Kidney glomerular epithelial cell (primary cell): ENCODE data around the gene RPP30.
A peak's percentile ranks its signal among the peaks of the same experiment; 100 is the strongest.

ENCODE experiments used
- DNase-seq: peaks from one replicate; lab custom pipeline; 2025; lab: John Stamatoyannopoulos, UW

The RPP30 gene

DNA sequence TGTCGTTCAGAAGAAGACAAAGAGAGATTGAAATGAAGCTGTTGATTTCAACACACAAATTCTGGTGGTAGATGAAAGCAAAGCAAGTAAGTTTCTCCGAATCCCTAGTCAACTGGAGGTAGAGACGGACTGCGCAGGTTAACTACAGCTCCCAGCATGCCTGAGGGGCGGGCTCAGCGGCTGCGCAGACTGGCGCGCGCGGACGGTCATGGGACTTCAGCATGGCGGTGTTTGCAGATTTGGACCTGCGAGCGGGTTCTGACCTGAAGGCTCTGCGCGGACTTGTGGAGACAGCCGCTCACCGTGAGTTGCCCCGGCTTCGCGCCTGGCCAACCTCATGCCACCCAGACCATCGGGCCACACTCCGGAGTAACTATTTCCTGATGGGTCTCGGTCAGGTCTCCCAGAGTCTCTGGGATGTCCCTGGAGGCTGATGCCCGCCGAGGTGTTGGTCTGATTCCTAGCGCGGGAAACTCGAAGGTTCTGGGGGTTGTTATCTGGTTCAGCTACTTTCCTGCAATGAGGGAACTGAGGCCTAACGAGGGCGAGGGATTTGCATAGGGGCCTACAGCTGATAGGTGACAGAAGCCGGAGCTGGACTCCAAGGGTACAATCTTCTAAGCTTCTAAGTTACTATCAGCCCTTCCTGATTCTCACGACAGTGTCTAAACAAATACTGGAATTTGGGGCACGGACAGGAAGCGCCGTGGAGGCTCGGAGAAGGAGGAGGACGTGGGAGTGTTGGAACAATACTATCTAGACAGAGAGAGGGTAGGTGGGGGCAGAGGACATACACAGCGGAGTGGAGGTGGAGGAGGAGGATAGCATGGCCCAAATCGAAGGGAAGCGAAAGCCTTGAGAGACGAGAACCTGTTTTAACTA is at the start of gene RPP30:
RPP30 (plus strand) TSS at position 209 of the 882 bp plus-strand sequence; CDS start at position 222, 13 bp downstream.
- DNase-seq, result peak; percentile 87

DNA sequence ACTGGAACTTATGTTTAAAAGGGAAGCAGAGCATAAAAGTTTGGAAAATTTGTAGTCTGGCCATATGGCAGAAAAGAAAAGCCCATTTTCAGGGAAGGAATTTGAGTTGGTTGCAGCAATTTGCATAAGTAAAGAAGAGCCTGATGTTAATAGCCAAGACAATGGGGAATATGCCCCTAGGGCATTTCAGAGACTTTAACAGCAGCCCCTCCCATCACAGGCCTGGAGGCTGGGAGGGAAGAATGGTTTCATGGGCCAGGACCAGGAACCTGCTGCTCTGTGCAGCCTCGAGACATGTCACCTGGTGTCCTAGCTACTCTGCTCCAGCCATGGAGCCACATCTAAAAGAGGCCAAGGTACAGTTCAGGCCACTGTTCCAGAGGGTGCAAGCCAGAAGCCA is 49.3 kb upstream of the RPP30 start:
- no peak for DNase-seq

DNA sequence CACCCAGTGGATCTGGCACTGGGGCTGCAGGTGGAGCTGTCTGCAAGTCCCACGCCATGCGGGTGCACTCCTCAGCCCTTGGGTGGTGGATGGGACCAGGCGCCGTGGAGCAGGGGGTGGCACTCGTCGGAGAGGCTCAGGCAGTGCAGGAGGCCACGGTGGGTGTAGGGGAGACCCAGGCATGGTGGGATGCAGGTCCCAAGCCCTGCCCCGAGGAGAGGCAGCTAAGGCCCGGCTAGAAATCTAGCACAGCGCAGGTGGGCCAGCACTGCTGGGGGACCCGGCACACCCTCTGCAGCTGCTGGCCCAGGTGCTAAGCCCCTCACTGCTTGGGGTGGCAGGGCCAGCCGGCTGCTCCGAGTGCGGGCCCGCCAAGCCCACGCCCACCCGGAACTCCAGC is 39.7 kb upstream of the RPP30 start:
- no peak for DNase-seq

DNA sequence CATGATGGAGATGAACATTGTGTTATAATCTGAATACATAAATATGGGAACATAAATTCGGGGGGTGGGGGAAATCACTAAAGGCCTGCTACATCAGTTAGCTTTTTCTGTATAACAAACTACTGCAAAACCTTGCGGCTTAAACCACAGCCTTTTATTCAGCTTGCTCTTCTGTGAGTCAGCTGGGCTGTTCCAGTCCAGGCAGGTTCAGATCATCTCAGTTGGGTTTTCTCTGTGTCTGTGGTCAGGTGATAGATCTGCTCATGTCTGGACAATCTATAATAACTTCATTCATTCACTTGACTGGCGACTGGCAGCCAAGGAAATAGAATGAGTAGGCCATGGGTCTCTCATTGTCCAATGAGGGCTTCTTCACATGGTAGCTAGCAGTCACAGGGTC is 37.4 kb upstream of the RPP30 start:
- DNase-seq, result no peak

DNA sequence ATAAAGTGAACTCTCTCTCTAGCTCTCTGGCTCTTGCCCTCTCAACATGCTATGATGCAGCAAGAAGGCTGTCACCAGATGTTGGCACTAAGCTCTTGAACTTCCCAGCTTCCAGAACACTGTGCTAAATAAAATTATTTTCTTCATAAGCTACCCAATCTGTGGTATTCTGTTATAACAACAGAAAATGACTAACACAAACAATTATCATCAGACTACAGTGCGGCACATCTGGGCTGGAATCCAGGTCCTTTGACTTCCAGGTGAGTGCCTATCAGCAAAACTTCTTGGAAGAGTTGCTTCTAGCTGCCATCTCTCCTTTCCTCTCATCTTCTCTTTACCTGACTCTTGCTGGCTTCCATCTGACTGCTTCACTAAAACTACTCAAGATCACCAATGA is 34.3 kb upstream of the RPP30 start:
- no peak for DNase-seq

DNA sequence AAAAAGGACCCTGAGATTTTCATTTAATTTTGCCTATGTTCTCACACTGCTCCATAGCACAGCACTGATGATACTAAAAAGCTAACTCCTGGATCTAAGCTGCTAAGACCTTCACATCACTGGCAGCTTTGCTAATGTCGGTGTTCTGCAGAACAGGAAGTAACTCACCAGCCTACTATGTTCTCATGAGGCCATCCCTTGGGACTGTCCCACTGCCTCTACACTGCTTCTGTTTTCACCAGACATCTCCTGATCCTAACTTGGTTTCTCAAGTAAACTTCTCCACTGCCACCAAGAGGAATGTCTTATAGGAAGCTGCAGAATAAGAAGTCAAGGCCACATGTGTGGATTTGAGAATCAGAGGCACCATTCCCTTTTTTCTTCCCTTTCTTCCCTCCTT is 29.0 kb upstream of the RPP30 start:
- DNase-seq, result no peak

DNA sequence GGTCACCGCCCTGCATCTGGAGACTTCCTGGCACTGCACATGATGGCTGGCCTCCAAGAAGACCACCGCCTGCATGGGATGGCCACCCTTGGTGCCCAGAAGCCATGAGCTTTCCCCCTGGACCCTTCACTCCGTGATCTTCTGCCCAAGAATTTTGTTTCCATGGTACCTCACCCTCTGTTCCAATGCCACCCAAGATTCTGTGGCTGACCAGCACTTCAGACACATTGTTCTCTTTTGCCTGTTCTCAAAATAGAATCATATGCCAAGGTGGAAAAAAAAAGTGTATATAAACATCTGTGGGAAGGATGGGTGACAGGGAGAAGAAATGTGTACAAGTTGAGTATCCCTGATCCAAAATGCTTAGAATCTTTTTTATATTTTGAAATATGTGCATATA is 26.0 kb upstream of the RPP30 start:
- DNase-seq, result no peak

DNA sequence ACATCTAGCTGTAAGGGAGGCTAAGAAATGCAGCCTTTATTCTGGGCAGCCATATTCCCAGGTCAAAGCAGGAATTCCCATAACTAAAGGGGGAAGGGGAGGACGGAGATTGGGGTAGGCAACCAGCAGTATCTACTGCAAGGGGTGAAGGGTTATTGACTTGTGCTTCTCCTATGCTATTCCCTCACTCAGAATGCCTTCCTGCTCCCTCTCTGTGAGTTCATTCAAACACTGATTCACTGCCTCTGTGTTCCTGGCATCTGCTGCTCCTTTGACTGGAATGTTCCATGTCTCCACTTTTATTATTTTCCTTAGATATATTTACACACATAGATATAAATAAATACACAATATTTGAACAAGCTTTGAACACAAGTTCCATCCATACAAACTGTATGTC is 25.0 kb upstream of the RPP30 start:
- DNase-seq, result no peak

DNA sequence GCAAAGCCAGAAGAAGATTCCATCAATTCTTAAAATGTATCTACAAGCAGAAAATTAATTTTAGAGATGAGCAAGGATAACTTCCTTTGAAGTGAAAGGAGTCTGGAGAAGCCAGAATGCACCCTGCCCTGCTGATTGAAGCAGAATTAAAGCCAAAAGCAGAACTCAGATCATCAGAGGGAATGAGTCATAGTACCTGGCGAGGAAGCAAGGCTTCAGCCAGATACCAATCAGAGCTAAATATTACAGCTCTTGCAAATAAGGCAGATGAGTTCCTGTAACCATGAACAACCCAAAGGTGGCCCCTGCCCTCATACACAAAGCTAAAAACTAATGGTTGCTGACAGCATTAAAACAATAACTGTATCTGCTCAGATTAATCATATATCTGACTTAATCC is 24.3 kb upstream of the RPP30 start:
- no peak for DNase-seq

DNA sequence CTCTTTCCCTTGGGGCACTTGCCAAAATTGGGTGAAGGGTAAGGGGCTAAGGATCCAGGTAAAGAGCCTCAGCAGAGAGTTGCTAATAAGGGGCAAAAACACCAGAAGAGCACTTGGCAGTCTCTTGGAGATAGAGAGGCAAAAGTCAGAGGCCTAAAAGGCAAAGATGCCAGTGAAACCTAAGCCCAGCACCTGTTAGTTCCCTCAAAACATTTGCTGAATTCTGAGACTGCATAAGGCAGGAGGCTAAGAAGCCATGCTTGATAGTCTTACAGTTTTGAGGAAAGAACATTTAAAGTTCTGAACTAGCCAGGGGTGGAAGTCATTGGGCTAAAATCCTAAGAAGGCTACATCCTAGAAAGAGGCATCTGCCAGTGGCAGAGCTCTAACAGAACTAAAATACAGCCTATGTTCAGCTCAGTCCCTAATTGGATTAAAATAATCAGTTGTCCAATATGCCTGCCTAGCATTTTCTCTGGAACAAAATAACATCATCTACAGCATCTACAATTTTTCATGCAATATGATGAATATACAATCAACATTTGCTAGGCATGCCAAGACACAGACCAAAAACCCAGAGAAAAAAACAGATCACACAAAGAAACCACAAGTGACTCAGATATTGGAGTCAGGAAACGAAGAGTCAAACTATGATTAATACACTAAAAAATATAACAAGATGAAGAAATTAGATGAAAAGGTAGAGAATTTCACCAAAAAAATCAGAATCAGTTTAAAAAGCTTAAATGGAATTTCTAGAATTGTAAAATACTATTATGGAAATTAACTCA is 21.6 kb upstream of the RPP30 start:
- no peak for DNase-seq

DNA sequence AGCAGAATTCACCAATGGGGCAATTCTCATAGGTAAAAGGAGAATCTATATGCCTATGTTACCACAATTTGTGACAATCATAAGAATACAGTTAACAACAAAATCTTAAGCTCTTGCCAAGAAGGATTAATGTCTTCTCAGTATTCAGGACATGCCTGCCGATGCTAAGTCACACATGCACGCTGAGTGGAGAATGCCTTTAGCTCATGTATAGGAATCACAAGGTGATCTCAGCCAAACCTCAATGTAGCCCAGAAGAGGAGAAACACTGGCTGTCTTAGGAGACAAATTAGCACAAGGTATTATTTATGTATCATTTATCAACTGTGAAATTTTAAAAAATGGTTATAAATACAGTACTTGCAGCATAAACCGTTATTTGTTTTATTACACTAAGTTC is 16.6 kb upstream of the RPP30 start:
- DNase-seq, result no peak

DNA sequence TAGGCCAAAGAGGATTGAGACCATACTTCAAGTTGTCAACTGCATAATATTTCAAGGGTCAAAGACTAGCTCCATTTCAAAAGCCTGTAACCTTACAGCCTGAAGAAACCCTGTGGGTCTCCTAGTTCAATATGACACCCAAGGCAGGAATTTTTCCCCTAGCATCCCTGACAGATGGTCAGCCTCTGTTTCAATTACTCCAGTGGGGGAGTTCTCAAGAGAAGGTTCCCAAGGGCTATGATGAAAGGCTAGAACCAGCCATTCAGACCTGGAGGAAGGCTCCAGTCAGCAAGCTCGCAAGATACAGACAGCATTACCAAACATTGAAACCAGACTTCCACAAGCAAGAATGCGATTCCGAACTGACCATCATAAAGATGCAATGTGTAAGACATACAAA is 15.5 kb upstream of the RPP30 start:
- DNase-seq, result no peak

DNA sequence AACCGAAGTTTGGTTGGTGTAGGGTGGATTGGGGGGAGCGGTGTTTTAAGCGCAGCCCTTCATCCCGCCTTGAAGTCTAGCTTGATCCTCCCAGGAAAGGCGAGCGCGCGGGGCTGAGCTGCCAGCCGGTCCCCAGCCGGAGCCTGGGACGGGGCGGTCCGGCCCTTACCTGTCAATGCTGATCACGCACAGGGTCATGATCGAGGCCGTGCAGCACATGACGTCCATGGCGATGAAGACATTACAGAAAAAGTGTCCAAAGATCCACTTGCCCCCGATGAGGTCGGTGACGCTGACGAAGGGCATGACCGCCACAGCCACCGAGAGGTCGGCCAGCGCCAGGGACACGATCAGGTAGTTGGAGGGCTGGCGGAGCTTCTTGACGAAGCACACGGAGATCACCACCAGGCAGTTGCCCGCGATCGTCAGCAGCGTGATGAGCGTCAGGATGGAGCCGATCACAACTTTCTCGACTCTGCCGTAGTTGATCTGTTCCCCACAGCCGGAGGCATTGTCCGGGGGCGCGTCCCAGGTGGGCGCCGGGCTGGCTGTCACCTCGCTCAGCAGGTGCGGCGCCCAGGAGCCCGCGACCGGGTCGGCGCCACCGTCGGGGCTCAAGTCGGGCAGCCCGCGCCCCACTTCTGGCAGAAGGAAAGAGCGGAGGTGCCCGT is 14.7 kb upstream of the RPP30 start:
- DNase-seq, result no peak

DNA sequence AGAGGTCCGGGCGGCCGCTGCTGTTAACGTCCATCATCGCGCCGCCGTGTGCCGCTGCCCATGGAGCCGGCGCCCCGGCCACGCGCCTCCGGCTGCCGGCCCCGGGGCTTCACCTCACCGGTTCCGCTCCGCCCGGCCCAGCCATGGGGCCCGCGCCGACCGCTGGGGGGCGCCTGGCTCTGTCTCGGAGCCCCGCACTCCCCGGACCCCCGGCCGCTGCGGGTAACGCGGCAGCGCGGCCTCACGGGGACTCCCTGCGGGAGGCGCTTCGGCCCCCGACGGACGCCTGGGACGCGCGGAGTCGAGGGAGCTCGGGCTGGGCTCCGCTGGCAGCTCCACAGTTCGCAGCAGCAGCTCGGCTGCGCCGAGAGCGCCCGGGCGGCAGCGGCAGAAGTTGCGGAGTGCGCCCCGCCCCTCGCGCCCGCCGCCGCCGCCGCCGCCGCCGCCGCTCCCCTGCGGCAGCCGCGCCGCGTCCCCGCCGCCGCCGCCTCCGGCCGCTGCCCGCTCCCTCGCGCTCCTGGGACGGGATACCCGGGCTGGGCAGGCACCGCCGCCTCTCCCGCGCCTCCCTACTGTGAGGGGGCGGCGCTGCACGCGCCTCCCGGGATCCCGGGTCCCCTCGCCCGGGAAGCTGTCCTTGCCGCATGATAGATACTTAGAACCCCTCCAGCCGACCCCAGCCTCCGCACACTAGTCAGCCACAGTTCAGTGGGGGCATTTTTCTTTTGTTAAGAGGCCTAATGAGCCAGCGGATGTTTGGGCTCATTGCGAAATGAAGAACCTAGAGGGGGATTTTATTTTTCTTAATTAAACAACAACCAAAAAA is 13.9 kb upstream of the RPP30 start, which contains the start of gene HTR7:
HTR7 (minus strand) TSS at position 405 of the 826 bp plus-strand sequence; CDS start at position 37, 368 bp downstream.
- DNase-seq, result no peak

DNA sequence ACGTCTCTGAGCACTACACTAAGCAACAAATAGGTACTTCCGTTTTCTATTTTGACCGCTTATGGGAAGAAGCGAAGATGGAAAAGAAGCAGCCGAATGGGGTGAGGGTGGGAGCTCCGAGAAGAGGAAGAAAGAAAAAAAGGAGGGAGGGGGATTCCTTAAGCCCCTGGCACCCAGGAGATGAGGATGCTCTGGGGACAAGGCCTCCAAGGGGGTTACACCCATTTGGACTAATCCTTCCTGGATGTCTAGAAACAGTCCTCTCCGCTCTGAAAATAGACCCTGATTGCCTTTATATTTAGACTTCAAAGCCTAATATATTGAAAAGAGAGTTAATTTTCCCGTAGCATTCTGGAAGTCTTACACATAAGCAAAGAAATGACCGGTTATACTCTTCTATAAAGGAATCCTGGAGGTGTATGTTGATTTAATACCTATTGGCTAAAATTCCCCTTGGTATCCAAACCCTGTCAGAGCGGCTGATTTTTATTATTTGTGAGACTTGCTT is 13.3 kb upstream of the RPP30 start:
- no peak for DNase-seq

DNA sequence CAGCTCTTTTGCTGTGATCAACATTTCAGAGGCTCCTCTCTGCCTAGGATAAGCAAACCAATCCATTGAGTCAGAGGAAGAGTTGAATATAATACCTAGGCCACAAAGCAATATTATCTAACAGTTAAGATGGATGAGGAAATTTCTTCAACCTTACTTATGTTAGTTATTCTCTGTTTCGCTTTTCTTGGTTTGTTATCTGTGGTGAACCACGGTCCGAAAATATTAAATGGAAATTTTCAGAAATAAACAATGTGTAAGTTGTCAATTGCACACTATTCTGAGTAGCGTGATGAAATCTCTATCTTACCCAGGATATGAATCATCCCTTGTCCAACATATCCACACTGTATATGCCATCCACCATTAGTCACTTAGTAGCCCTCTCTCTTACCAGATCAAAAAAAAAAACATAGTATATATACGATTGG is 12.4 kb upstream of the RPP30 start:
- no peak for DNase-seq

DNA sequence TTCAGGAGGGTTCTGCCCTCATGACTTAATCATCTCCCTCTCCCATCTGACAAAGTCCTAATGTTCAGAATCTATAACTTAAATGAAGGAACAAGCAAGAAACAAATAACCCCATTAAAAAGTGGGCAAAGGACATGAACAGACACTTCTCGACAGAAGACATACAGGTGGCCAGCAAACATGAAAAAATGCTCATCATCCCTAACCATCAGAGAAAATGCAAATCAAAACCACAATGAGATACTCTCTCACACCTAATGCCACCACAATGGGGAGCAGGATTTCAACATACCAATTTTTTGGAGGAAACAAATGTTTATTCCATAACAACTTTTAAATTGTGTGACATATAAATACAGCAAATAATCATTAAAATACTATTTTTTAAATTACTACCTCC is 11.0 kb upstream of the RPP30 start:
- no peak for DNase-seq

DNA sequence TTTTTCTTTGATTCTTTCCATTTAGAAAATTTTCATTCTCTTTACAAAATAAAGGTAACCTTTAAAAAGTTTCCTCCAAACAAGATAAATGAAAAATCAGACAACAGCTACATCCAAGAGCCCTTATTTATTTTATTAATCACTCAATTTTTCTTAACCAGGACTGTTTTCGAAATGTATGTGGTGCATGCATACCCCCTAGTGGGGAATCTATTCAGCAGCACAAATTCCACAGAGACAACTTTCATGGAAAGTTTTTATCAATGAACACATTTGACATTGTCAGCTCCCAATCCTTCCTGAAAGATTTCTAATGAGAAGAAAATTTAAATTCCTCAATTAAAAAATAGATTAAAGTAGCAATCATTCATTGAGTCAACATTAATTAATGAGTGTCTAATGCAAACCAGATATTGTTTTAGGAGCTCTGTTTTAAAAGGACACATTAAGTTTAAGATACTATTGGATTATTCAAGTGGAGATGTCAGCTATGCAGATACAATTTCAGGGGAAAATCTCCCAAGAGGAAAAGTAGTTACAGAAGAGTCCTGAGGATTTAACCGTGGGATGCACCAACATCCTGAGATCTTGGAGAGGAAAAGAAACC is 8.8 kb upstream of the RPP30 start:
- no peak for DNase-seq

DNA sequence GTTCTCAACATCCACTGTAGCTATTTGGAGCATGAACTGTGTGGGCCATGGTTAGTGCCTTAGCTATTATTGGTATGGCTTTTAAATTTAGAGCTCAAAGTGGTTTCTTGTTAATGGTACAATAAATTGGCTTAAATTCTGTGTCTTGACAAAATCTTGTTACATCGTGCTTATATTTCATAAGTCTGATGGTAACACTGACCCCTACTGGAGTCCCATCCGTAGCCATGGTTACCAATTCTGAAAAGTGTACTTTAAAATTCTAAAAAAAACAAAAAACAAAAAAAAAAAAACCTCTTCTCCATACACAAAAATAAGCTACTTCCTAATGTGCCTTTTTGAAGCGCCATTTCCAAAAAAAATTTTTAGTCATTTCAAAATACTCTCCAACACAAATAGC is 6.4 kb upstream of the RPP30 start:
- no peak for DNase-seq

DNA sequence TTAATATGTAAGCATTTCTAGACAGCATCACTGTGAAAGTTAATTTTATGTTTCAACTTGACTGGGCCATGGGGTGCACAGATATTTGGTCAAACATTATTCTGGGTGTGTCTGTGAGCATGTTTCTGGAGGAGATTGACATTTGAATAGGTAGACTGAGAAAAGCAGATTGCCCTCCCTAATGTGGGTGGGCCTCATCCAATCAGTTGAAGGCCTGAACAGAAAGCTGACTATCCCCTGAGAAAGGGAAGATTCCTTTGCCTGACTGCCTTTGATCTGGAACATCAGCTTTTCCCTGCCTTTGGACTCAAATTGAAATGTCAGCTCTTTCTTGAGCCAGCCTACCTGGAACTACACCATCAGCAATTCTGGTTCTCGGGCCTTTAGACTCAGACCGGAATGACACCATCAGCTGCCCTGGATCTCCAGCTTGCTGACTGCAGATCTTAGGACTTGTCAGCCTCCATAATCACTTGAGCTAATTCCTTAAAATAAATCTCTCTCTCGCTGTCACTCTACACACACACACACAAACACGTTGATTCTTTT is 5.7 kb upstream of the RPP30 start:
- DNase-seq, result no peak

DNA sequence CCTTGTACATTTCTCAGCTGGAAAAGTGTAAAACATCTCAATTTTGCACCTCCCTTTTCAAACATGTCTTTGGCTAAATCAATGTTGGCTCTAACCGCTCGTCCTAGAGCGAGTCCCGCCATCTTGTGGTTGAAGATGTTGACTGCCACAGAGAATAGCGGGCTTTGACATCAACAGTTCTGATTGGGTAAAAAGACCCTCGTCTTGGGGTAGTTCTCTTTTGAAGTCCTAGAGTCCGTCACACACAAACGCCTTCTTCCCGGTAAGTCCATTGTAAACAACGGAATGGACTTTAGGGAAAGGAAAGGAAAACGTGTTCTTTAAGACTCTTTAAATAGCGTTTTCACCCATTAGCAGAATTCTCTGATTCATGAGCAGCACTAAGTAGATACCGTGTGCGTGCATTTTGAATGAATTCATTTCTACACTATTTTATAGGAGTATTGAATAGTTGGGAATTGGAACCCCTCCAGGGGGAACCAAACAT is 452 bp upstream of the RPP30 start:
- peak; percentile 39 for DNase-seq
